Hypothalamus (tissue), 51 donors: ENCODE measurements around the gene PTPRR.

Source experiments
- DNase-seq, 51 donors: peaks; one replicate each; lab custom pipeline; 2025; lab: John Stamatoyannopoulos, UW

The PTPRR gene, protein sequence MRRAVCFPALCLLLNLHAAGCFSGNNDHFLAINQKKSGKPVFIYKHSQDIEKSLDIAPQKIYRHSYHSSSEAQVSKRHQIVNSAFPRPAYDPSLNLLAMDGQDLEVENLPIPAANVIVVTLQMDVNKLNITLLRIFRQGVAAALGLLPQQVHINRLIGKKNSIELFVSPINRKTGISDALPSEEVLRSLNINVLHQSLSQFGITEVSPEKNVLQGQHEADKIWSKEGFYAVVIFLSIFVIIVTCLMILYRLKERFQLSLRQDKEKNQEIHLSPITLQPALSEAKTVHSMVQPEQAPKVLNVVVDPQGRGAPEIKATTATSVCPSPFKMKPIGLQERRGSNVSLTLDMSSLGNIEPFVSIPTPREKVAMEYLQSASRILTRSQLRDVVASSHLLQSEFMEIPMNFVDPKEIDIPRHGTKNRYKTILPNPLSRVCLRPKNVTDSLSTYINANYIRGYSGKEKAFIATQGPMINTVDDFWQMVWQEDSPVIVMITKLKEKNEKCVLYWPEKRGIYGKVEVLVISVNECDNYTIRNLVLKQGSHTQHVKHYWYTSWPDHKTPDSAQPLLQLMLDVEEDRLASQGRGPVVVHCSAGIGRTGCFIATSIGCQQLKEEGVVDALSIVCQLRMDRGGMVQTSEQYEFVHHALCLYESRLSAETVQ

DNA sequence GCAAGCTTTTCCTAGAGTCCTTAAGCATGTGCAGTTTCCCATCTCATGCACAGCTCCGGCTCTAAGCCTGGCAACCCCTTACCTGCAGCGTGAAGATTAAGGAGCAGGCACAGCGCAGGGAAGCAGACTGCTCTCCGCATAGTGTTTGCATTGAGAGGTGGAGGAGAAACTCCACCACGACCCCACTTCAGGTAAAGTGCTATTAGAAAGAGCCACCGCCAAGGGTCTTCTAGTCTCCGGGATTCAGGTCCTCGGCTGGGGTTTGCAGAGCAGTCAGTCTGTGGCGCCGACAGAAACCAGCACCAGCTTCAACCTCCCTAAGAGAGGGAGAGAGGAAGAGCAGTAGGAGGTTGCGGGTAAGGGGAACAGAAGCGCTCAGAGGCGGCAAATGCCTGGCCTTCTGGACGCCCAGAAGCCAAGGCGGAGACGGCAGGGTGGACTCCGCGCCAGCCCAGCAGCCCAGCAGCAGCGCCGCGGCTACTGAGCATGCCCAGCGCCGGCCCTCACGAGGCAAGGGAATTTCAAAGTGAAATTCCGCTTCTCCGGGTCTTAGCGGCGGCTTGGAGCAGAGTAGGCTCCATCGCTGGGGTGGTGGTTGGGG lies at the start of gene PTPRR:
TSS of gene PTPRR (minus strand) at position 488 of the 601 bp plus-strand sequence. CDS start at position 140, 348 bp downstream.
- peak in 24 of 51 donors; percentile 0 to 74 (median 12) for DNase-seq

DNA sequence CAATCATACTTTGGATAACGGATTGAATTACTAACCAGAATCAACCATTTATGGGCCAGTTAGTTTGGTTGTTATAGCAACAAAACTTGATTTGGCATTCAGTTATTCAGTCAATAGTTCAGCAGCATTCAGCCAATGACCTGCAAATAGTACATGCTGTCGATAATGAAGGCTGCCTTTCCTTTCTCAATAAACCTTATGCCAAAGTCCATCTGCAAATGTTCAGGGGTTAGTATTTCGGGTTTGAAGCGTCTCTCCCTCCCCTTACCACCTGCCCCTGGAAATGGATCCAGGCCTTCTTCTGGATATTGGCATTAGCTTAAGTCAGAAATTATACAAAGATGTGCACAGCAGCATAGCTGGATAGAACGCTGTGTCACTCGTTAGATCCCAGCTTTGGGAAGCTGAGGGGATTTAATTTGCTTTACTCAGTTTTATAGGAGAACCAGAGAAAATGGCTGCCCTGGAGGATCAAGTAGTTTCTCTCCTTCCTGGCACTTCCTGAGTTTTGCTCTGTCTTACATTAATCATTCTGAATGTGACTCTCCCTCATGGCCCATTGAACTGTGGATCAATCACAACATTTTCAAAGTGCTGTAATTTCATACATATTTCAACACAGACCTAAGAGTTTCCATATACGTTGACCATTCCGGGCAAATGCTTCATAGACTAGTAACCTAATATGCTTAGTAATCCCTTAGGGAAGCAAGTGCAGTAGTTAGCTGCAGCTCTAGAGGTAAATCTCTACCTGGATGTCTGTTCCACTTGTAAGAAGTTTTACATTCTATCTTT lies 46.7 kb upstream of the PTPRR start:
- no peak for DNase-seq

DNA sequence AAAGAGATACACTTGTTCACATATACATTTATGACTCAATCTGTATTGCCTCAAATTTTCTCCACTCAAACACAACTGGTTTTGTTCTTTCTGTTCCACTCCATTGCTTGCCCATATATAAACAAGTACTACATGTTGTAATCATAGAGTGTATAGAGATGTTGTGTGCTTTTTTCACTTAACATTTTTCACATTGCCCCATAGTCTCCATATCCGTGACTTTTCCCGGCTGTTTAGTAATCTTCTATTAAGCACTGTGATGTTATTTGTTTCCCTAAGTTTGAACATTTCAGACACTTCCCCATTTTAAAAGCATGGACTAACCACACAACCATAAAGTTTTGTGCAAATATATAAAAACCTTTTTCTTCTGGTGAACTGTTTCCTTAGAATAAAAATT lies 45.5 kb upstream of the PTPRR start:
- DNase-seq = no peak

DNA sequence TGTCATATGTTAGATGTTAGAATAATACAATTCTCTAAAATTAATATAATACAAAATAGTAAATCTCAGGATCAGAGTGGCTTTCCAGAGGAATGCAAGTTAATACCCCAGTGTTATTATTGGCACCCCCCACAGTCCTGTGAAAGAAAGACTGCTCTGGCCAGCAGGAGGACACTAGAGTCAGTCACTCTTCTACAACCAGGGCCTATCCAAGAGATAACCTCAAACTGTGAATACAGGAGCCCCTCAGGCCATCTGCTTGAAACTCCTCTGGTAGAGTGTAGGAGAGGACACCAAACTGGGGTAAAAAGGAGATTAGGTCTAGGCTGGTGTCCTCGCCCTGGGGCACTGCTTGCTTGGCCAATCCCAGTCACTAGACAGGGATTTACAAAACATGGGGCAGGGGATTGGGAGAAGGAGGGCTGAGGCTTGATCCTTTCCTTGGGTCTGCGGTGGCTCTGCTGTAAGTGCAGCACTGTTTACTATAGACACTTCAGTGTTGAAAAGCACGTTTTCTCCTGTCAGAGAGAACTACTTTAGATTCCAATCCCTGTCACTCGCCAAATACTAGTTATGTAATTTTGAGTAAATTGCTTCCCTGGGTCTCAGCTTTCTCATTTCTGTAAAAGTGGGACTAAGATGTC lies 44.5 kb upstream of the PTPRR start:
- no peak for DNase-seq

DNA sequence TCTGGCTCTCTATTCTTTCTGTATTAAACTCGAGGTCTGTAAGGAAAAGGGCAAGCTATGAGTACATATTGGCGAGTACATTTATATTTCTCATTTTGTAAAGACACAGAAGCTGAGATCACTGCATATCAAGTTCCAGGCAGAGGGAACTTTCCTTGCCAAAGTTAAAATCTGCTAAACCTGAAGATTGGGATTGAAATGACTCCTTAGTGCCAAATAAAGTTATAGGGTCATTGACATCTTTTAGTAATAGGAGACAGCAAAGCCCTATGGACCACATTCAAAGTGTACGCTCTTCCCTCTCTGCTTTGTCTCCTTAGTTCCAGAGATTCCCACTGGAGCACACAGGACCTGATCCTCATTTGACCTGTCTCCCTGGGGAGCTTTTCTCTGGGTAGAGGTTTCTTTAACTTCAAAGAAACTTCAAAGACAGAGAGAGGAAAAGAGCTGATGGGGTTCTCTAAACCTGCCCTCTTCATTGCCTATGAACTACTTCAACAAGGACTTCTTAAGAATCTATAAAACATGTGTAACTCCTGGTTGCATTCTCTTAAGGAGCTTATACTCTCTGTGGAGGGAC lies 42.6 kb upstream of the PTPRR start:
- DNase-seq = no peak

DNA sequence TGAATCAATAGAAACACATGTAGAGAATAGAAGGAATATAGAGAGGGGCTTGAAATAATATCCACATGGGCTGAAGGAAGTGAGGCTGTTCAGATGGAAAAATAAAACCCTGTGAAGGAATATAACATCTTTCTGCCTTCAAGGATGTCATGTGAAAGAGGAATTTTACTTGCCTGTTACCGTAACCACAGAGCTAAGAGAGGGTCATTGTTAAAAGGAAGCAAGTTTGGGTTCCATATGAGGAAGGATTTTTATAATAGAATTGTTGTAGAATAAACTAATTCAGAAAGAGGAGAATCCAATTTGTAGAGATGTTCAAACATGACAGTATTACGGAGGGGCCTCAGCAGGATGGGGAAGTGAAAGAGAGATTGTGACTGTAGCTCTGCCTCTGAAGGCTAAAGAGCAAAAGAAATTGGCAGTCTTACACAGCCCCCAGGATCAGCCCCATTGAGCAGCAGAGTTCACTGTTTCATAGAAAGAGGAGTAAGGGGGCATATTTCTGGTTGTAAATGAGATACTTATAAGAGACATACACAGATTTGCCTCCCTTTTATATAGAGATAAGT lies 41.8 kb upstream of the PTPRR start:
- no peak for DNase-seq

DNA sequence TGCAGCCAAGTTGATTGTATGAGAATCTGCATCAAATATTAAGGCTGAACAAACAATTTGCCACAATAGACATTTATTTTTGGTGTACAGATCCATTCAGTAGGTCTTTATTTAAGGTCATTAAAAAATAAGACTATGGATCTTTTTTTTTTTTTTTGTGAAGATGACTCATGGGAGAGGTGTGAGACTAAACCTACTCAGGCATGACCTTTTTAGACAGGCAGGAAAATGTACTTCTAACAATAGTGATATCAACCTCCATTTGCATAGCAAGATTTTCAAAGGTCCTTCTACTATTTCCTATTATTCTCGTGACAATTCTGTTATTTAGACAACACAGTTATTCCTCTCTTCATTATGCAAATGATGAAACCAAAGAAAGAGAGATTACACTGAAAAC lies 39.9 kb upstream of the PTPRR start:
- no peak for DNase-seq

DNA sequence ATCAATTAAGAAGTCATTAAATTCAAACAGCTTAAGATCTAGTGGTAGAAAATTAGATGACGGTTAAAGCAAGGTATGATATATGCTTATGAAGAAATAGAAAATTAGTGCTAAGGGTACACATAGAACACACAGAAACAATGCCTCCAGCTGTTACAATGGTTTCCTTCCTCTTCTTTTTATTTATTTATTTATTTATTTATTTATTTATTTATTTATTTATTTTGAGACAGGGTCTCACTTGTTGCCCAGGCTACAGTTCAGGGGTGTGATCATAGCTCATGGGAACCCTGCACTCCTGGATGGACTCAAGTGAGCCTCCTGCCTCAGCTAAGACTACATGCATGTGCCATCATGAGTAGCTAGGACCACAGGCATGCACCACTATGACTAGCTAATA lies 34.9 kb upstream of the PTPRR start:
- DNase-seq = no peak

DNA sequence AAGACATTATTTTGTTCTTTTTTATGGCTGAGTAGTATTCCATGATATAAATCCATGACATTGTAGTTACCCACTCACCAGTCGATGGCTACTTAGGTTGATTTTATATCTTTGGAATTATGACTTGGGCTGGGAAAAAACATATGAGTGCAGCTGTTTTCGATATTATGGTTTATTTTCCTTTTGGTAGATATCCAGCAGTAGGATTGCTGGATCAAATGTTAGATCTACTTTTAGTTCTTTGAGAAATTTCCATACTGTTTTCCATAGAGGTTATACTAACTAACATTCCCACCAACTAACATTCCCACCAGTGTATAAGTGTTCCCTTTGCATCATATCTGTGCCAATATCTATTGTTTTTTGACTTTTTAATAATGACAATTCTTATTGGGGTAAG lies 29.9 kb upstream of the PTPRR start:
- no peak for DNase-seq

DNA sequence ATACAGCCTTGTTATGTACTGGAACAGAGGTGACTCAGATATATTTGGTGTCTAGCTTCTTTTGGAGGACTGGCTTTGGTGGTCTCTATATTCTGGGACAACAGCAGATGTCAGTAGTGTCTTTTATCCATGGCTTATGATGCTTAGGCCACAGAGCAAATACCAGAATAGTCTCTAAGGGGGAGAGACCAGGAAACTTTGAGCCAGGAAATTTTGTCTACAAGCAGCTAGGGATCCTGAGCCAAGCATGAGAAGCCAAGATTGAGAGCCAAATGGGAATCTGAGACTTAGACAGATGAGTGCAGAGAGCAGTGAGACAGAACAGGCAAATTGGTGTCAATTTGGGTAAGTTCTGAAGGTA lies 28.4 kb upstream of the PTPRR start:
- no peak for DNase-seq

DNA sequence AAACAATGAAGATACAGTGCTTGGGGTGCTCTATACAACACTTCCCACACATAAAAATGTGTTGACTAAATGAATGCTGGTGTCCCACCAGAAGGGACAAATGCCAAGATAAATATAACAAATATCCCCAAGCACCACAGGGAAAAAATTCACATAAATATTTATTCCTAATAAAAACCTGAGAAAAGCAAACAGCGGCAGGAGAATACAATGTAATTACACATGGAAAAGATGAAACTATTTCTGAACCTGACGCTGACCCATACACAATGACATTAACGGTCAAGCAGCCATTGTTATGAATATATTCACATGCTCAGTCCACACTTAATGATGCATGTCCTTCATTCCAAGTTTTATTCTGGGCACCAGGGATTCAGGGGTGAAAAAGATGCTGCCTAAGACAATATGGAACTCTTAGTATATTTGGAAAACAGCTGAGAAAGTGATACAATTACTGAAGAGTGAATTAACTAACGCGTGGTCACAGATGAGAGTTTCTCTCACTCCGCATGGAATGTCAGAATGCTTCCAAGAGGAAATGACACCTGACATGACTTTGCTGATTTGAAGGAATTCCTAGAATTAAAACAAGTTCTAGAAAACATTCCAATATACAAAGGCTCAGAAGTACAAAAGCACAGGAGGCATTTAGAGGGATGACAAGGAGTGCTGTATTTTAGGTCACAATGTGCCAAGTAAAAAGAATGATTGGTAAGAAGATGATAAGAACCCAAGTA lies 27.9 kb upstream of the PTPRR start:
- DNase-seq = no peak

DNA sequence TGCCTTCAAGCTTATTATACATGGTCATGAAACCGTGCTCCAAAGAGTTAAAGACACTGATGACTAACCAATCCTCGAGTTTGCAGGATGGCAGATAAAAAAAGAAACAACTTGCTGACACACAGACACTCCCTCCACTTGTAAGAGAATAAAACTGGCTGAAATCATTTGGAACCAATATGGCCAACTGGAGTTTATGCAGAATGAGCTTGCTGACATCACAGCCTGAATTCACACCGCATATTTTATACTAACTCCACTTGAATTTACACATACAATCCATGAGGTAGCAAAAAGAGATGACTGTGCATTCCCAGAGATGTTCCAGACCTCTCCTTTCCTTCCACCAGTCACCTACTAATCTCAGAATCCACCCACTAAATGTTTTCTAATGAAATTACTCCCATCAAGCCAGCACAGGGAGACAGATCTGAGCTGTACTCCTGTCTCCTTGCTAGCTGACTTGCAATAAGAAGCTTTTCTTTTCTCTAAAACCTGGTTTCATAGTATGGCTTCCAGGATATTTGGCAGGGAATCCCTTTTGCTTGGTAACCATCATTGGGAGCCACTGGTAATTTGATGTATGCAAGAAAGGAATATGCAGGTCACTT lies 15.8 kb upstream of the PTPRR start:
- peak in 1 of 51 donors; percentile 17 for DNase-seq

DNA sequence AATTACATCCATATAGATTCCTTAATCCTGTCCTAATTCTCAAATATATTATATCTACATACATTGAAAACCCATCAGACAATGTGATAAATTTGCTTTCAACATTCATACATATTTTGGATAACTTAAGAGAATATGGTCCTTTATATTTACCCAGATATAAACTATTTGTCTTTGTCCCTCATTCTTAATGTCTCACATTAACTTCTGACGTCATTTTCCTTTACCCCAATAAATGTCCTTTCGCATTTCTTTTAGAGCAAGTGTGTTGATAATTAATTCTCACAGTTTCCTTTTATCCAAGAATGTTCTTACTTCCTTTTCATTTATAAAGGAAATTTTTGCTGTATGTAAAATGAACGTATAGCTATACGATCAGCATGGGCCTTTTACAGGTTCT lies 12.6 kb upstream of the PTPRR start:
- DNase-seq = no peak

DNA sequence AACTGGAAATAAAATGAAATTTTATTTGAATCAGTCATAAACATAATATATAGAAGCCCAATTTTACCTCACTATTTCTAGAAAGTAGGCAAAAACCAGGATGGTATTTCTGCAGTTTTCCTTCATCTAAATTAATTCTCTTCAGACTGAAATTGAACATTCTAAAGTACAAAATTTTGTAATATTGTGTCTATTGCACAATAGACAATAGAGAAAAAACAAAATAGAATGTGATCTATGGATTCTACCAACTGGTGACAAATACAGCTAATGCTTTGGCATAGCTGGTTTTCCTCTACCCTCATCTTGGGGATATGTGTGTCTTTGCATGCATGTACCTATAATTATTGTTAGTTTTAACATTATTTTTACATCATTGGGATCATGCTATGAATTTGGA lies 8.5 kb upstream of the PTPRR start:
- DNase-seq = no peak

DNA sequence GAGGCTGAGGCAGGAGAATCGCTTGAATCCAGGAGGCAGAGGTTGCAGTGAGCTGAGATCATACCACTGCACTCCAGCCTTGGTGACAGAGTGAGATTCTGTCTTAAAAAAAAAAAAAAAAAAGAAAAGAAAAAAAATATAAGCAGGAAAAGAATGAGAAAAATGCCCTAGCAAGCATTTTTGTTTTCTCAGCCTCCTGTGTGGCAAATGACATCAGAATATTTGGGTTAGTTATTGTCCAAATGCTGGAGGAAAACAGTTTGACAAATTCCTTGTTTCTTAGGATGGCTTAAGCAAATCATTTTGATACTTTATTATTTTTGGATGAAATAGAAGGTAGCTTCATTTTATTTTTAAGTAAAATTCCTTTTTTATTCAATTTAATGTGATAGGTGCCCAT lies 7.5 kb upstream of the PTPRR start:
- no peak for DNase-seq

DNA sequence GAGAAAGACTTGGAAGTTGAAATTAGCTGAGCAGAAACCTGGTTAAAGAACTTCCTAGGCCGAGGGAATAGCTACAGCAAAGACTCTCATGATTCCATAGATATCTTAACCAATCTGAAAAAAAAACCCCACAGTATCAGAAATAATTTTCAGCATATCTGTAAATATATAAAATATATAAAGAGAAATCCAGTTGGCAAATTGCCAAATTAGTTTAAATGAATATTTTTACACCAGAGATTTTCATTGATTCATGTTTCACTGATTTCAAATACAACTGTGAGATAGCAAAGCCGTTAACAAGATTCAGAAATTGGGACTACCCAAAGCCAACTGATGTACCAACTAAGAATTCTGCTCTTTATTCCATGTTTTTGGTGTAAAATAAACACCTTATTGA lies 6.8 kb upstream of the PTPRR start:
- DNase-seq = no peak

DNA sequence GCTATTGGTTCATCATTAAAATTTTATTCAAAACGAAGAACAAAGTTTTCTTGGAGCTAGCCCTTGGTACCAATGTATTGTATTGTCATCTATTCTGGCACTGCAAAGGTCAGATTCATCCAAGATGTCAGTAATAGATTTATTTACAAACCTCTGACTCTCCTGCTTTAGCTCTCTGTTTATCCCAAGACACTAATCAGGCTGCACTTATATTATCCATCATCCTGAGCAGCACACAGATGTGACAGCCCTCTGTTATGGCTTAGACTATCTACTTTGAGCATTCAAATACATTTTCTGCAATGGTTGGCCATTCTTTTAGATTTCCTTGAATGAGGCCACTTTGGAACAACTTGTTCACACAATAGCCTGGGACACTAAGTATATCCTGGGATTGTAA lies 5.0 kb upstream of the PTPRR start:
- no peak for DNase-seq

DNA sequence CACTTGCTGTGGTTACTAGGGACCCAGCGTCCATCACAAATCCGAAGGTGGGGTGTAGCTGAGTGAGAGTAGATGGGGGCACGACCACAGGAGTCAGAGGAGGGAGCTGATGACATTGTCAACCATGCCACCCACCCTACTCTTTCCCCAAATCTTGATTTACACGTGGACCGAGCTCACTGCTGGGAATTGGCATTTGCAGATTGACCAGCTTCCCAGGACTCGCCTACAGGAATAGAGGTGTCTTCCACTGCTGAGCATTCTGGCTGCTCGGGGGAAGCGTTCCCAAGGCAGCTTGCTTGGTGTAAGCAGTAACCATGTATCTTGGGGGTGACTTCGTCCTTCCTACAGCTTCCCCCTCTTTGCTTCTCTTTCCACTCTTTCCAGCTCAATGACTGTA lies 353 bp upstream of the PTPRR start:
- DNase-seq = peak in 3 of 51 donors; percentile 0 to 74 (median 21)

DNA sequence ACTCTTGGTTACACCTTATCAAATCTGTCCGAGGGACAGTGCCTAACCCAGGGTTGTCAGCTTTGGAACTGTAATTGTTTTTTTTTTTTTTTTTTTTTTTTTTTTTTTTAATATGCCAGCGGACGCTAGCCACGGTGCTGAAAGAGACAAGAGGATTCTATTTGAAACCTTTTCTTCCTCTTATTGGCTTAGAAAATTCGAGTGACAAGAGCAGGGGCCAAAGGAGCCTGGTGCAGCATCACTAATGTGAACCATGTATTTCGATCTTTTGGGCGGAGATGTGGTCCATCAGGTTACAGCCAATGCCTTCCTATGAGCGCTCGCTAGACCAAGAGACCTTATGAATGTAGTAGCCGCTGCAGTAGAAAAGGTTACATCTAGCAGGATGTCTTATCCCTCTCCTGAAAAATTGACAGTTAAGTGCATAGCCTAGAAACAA lies 922 bp downstream of the PTPRR start:
- DNase-seq = peak in 7 of 51 donors; percentile 0 to 54 (median 1)
